GM10266 (cell line): ENCODE measurements around the gene HAP1.

Experiments
- DNase-seq: peaks from one replicate; pipeline ENCODE4 v3.0.0; 2012; ENCODE audit errors: extremely low spot score
- CTCF ChIP-seq: IDR thresholded peaks from 2 replicates; pipeline ENCODE4 v1.5.1; 2012; ENCODE audit warnings: mild to moderate bottlenecking, low read depth; ENCODE audit not compliant: control insufficient read depth, insufficient read depth; ENCODE audit errors: missing control alignments

HAP1 gene

GRCh38 chr17:41695134-41695661 lies 39.2 kb downstream of the HAP1 start:
- no peak for DNase-seq
- no peak for TF ChIP-seq CTCF

DNA sequence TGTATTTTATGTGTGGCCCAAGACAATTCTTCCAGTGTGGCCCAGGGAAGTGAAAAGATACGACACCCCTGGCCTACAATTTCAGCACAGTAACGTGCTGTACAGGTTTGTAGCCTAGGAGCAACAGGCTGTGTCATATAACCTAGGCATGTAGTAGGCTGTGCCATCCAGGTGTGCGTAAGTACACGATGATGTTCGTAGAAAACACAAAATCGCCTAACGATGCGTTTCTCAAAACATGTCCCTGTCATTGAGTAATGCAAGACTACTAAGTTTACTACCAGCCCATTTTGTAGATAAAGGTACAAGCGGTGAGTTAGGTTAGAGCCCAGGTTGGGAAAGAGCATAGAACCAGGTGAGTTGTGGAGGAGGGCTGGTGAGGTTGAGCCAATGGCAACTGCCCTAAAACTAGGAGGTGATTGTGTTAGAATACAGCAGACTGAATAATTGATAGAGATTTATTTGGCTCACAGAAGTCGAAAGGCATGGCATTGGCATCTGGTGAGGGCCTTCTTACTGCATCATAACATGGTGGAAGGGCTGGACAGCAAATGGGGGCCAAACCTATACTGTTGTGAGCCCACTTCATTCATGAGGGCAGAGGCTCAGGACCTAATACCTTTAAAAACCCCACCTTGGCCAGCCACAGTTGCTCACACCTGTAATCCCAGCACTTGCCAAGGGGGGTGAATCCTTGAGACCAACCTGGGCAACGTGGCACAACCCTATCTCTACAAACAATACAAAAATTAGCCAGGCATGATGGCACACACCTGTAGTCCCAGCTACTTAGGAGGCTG lies 41.5 kb downstream of the HAP1 start:
- DNase-seq, result no peak
- TF ChIP-seq CTCF, result no peak

GRCh38 chr17:41691031-41691777 lies 43.2 kb downstream of the HAP1 start:
- no peak for TF ChIP-seq CTCF
- no peak for DNase-seq

DNA sequence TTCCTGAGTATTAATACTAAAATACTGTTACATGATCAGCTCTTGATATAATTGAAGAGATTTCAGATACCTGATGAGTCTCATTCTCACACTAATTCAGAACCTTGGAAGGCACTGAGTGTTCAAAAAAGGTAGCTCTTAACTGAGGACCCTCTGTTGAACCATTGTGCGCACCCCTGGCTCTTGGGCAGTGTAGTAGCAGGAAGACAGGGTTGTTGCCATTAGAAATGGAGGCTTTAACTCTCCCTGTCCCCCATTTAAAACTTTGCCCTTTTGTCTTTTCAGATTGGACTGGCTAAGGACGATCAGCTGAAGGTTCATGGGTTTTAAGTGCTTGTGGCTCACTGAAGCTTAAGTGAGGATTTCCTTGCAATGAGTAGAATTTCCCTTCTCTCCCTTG lies 43.9 kb downstream of the HAP1 start:
- no peak for TF ChIP-seq CTCF

DNA sequence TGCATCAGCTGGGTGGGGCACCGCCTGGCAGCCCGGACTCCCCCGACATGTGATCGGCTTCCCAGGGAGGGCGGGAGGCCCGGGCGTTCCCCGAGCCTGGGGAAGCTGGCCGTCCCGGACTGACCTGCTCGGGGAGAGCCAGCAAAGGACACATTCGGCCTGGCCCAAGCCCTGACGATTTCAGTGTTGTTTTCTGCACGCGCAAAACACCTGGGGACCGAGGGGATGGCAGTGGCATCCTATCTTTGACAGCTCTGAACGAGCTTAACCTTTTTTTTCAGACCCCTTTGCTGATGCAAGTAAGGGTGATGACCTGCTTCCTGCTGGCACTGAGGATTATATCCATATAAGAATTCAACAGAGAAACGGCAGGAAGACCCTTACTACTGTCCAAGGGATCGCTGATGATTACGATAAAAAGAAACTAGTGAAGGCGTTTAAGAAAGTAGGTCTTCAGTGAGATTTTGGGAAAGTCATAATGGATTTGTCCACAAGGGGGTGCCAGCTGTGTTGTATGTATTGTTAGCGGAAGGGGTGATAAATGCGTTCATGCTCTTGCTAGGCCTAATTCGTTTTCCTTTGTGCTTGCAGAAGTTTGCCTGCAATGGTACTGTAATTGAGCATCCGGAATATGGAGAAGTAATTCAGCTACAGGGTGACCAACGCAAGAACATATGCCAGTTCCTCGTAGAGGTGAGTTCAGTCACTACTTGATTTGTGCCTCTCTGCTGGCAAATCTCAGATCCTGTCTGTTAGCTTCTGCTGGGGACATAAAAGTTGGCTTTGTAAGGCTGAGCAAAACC lies 44.7 kb downstream of the HAP1 start:
- DNase-seq, result no peak
- TF ChIP-seq CTCF, result peak; percentile 49

More for the DNA sequence above, 43.9 kb downstream of the HAP1 start:
- DNase-seq, result no peak

GRCh38 chr17:41688641-41689496 lies 45.6 kb downstream of the HAP1 start, which contains the start of gene EIF1:
Gene EIF1 (plus strand): TSS chr17:41688885. CDS start chr17:41689039, 154 bp downstream.
- no peak for TF ChIP-seq CTCF
- peak; percentile 92 for DNase-seq
